Small intestine (tissue), 7 donors: ENCODE measurements around the gene ASAP3. TPM values are rescaled to one million over a fixed set of nuclear protein-coding genes. Genes with fewer than 3 reads are reported as not detected.

Experiments used
- DNase-seq, 2 donors: peaks; one replicate each; pipeline versions ENCODE4 v3.0.0 to v3.0.0-alpha.2; 2013
- FAIRE-seq: peaks from 2 replicates; lab custom pipeline; 2012; peaks lifted over from hg19 to GRCh38; lab: Jason Lieb, UNC
- H3K27ac ChIP-seq, 3 donors: one replicate each; pipeline ENCODE4 v1.5.1; 2013; ENCODE audit warnings: low read length in 2 of 3, mild to moderate bottlenecking in 2 of 3, control low read depth in 1 of 3, inconsistent platforms in 1 of 3, low read depth in 1 of 3, moderate library complexity in 1 of 3
- H3K27me3 ChIP-seq, 3 donors: one replicate each; pipeline ENCODE4 v1.6.1; 2013; ENCODE audit warnings: low read length in 3 of 3, inconsistent platforms in 1 of 3; ENCODE audit not compliant: control insufficient read depth in 3 of 3, insufficient read depth in 3 of 3
- H3K36me3 ChIP-seq, 3 donors: one replicate each; pipeline ENCODE4 v1.6.1; 2013; ENCODE audit warnings: low read length in 3 of 3, inconsistent platforms in 1 of 3, low read depth in 1 of 3, mild to moderate bottlenecking in 1 of 3, moderate library complexity in 1 of 3; ENCODE audit not compliant: control insufficient read depth in 3 of 3, insufficient read depth in 2 of 3
- H3K4me1 ChIP-seq, 3 donors: one replicate each; pipeline ENCODE4 v1.6.1; 2013; ENCODE audit warnings: low read length in 2 of 3, inconsistent platforms in 1 of 3, low read depth in 1 of 3, mild to moderate bottlenecking in 1 of 3, moderate library complexity in 1 of 3; ENCODE audit not compliant: control insufficient read depth in 3 of 3, insufficient read depth in 2 of 3
- H3K4me3 ChIP-seq, 3 donors: one replicate each; pipeline ENCODE4 v1.5.1; 2013; ENCODE audit warnings: low read length in 3 of 3, control low read depth in 1 of 3, inconsistent platforms in 1 of 3, low read depth in 1 of 3, mild to moderate bottlenecking in 1 of 3, moderate library complexity in 1 of 3
- H3K9me3 ChIP-seq, 2 donors: one replicate each; pipeline ENCODE4 v1.6.1; 2013; ENCODE audit warnings: low read depth in 1 of 2, low read length in 1 of 2; ENCODE audit not compliant: control insufficient read depth in 2 of 2, insufficient read depth in 1 of 2
- WGBS, 3 donors: extraction: QIAGEN DNeasy Blood & Tissue Kit; methylation state at CpG; one replicate each; pipeline ENCODE4 v1.1.7; 2013; 5-methylcytosine and 5-hydroxymethylcytosine counted together
- polyA plus RNA-seq, 4 donors: library from polyadenylated mRNA; stranded (reverse) in 3 of 4; unstranded in 1 of 4; fragments of 200-250 nt in 3 of 4; fragments of 120-200 nt in 1 of 4; gene quantifications; one replicate each; pipeline versions ENCODE4 v1.2.1 to v1.2.3, GENCODE V29; 2013
- donor health status: healthy with polysubstance abuse.
- donor health status: control.
- donor health status: control.
- donor health status: Bipolar disorder and iron deficiency.
- donor health status: healthy.

ASAP3 gene
- polyA plus RNA-seq, 4 donors = 1.9 to 14.6 (median 5.4) TPM

DNA sequence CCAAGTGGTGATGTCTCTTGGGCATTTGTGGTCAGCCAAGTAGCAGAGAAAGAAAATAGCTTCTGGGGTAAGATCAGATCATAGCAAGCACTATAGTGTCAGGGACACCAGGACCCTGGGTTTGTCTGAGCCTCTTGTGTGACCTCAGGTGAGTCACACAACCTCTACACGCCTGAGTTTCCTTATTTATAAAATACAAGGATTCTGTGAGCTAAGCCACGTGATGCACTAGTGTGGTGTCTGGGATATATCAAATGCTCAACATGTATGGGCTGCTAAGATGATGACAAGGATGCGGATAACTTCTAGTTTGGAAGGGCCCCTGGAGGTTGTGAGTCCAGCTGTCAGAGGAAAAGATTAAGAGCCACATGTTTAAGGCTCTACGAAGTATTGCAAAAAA, 89.8 kb downstream of the ASAP3 start:
- DNase-seq = no peak
- Histone ChIP-seq H3K27me3 (no peaks in the 10 kb centered on the region), H3K36me3 (peaks cover 0 to 13% (median 2%) of the 10 kb centered on the region in 3 donors), H3K4me1 (no peaks in the 10 kb centered on the region), H3K4me3 (no peak overlapping the region), H3K27ac (peak overlapping the region in 2 of 3 donors; percentile 52 to 83), H3K9me3 (no peaks in the 10 kb centered on the region)
- no peak for FAIRE-seq
- WGBS, 3 donors = 61 to 88% (median 77%) methylated on average over 4 of the region's 4 CpGs

DNA sequence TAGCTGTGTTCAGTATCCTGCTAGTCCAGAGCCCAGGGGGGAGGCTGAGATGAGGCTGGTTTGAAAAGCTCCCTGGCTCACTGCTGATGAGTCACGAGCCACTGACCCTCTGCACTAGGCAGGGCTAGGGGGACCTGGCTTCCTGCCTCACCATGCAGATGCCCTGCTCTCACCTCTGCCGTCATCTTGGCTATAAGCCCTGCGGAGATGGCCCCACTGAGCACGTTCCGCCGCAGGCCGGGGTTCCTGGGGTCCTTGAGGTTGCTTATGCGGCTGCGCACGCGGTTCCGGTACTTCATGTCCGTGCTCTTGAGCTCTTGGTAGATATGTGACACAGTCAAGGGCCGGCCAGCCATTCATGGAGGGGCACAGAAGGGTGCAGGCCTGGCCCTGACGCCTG, 90.3 kb downstream of the ASAP3 start:
- Histone ChIP-seq H3K27ac (peak overlapping the region in 1 of 3 donors; percentile 83), H3K36me3 (peaks cover 0 to 13% (median 2%) of the 10 kb centered on the region in 3 donors), H3K4me3 (no peak overlapping the region), H3K9me3 (no peaks in the 10 kb centered on the region), H3K27me3 (no peaks in the 10 kb centered on the region), H3K4me1 (no peaks in the 10 kb centered on the region)
- DNase-seq = no peak
- WGBS, 3 donors = 88 to 93% (median 91%) methylated on average over 15 of the region's 15 CpGs
- FAIRE-seq = no peak

DNA sequence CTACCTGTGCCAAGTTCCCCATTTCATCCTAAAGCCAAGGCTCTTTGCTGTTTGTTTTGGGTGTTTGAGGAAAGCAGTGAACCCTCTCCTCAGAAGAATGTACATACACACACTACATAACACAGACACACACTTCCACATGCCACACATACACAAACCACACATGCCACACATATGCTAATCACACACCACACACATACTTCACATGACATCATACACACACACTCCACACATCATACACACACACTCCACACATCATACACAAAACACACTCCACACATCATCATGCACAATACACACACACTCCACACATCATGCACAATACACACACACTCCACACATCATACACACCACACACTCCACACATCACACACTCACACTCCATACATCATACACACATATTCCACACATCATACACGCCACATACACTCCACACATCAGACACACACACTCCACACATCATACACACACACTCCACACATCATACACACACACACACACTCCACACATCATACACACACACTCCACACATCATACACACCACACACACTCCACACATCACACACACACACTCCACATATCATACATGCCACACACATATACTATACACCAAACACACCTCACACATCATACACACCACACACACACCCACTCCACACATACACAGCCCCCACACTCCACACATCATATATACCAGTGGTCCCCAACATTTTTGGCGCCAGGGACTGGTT, 91.7 kb downstream of the ASAP3 start:
- Histone ChIP-seq H3K4me1 (no peaks in the 10 kb centered on the region), H3K9me3 (no peaks in the 10 kb centered on the region), H3K27me3 (no peaks in the 10 kb centered on the region), H3K27ac (no peak overlapping the region), H3K4me3 (no peak overlapping the region), H3K36me3 (peaks cover 0 to 14% (median 2%) of the 10 kb centered on the region in 3 donors)
- FAIRE-seq = no peak
- WGBS, 3 donors = 81 to 85% (median 84%) methylated on average over 2 of the region's 2 CpGs
- no peak for DNase-seq

DNA sequence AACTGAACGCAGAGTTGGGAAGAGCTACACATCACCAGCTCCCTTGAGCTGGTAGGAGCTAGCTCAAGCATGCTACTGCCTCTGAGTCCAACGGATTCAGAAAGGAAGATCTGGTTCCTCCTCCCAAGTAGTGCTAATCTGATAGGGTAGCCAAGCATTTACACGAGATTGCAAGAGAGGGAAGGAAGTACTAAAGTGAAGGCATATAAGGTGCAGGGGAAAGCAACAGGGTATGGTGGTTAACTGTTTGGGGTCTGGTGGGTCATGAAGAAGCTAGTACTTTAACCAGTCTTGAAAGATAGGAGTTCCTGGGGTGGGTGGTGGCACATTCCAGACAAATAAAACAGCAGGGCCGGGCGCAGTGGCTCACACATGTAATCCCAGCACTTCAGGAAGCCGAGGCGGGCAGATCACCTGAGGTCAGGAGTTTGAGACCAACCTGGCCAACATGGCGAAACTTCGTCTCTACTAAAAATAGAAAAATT, 94.1 kb downstream of the ASAP3 start:
- no peak for DNase-seq
- WGBS, 3 donors = 71 to 81% (median 75%) methylated on average over 9 of the region's 9 CpGs
- peaks cover 0 to 14% (median 0%) of the 10 kb centered on the region in 3 donors for H3K36me3 ChIP-seq
- no peak for FAIRE-seq
- H3K27ac ChIP-seq = no peak overlapping the region
- peaks cover 0 to 5% (median 0%) of the 10 kb centered on the region in 3 donors for H3K4me1 ChIP-seq
- no peak overlapping the region for H3K4me3 ChIP-seq
- H3K27me3 ChIP-seq = no peaks in the 10 kb centered on the region
- H3K9me3 ChIP-seq = no peaks in the 10 kb centered on the region

DNA sequence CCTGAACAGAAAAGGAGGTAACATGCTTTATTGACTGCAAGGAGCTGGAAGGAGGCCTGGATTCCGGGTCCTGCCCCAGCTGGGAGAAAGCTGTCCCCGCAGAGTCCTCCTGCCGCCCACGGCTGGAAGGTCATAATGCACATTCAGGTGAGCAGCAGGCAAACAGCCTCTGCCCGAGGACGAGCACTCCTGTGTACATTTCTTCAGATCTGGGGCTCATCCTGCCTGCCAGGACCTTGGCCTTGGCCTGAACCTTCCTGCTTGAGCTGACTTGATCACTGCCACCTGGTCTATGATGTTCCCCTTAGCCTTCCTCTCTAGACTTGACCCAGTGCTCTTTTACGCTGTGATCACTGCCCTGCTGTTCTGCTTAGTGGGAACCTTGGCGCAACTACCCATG, 96.5 kb downstream of the ASAP3 start:
- Histone ChIP-seq H3K27me3 (no peaks in the 10 kb centered on the region), H3K27ac (no peak overlapping the region), H3K4me3 (no peak overlapping the region), H3K36me3 (peaks cover 0 to 15% (median 0%) of the 10 kb centered on the region in 3 donors), H3K9me3 (no peaks in the 10 kb centered on the region), H3K4me1 (peaks cover 0 to 7% (median 2%) of the 10 kb centered on the region in 3 donors)
- WGBS, 3 donors = 88 to 91% (median 91%) methylated on average over 8 of the region's 8 CpGs
- FAIRE-seq (no peak), DNase-seq (no peak)

DNA sequence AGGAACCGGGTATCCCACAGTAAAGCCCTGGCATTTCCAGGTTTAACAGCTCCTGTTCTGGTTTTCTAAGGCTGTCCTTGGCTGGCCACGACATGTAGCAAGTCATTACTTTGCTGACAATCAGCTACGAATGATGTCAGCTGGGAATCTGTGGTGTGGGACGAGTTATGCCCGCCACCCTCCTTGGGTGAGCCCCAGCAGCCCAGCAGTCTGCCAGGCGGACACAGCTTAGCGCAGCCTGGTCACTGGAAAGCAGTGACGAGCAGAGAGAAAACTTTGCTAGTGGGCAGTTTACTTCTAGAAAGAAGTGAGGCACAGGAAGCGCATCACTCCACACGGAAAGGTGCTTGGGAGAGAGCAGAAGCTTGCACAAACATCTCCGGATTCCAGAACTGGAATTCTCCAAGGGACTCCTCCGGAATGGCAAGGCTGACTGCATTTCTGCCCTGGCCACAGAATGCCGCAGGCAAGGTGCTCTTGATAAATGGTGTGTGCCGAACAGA, 98.8 kb downstream of the ASAP3 start:
- Histone ChIP-seq H3K27me3 (no peaks in the 10 kb centered on the region), H3K4me1 (peaks cover 2 to 17% (median 9%) of the 10 kb centered on the region in 3 donors), H3K4me3 (no peak overlapping the region), H3K27ac (peak overlapping the region in 2 of 3 donors; percentile 50 to 59), H3K9me3 (no peaks in the 10 kb centered on the region), H3K36me3 (peaks cover 0 to 18% (median 0%) of the 10 kb centered on the region in 3 donors)
- no peak for FAIRE-seq
- 81 to 93% (median 89%) methylated on average over 14 of the region's 14 CpGs for WGBS, 3 donors
- DNase-seq = no peak

DNA sequence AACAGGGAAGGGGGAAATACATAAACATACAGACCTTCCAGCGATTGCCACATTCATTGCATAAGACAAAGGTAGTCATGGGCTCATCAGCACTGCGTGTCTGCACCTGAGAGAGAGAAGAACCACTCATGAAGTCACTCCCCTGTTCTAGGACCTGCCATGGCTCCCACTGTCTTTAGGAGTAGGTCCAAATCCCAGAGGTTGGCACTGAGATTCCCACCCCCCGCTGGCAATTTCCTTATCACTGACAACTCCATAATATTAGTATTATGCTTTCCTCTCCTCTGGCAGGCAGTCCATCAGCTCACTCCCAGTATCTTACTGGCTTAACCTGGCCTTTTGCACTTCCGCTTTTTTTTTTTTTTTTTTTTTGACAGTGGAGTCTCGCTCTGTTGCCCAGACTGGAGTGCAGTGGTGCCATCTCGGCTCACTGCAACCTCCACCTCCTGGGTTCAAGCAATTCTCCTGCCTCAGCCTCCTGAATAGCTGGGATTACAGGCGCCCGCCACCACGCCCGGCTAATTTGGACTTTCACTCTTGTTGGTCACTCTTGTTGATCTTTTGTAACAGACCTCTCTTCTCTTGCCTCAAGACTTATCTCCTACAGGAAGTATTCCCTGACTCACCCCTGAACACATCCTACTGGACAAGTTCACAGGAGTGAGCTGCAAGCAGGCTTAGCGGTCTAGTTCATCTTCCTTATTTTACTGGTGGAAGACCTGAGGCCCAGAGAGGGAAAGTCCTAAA, 99.5 kb downstream of the ASAP3 start:
- Histone ChIP-seq H3K27me3 (no peaks in the 10 kb centered on the region), H3K27ac (peak overlapping the region in 2 of 3 donors; percentile 15 to 43), H3K4me3 (no peak overlapping the region), H3K4me1 (peaks cover 2 to 18% (median 9%) of the 10 kb centered on the region in 3 donors), H3K36me3 (peaks cover 0 to 18% (median 0%) of the 10 kb centered on the region in 3 donors), H3K9me3 (no peaks in the 10 kb centered on the region)
- FAIRE-seq = no peak
- peak in 1 of 2 donors; percentile 88 for DNase-seq
- 55 to 69% (median 63%) methylated on average over 10 to 11 of the region's 11 CpGs for WGBS, 3 donors

DNA sequence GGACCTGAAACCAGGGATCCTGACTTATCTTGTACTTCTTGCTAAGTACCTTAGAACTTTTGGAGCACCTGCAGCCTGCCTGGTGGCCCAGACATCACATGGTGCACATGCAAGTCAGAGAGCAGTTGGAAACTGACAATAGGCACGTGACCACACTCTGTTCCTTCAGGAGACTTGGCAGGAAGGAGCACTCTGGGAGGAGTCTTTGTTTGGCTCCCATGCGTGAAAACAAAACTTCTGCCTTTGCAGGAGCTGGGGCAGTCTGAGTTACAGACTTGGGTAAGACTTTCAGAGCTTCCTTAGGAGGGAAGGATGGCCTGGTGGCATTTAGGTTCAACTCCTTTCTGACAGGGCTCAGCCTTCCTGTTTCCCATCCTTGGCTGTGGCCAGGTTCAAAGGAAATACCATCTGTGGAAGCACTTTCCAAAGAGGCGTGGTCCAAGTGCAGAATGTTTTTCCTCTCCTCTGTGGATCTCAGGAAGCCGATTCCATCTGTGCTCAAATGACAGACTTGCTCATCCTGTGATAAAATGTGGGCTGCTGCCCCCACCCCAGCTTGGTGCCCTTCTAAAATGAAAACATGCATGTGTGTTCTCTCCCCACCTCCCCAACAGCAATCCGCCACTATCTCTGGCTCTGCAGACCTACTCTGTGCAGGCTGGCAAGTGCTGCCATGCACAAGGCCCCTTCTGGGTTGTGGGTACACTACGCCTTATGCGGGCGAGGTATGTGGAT, 100.2 kb downstream of the ASAP3 start:
- Histone ChIP-seq H3K9me3 (no peaks in the 10 kb centered on the region), H3K4me1 (peaks cover 2 to 18% (median 9%) of the 10 kb centered on the region in 3 donors), H3K27me3 (no peaks in the 10 kb centered on the region), H3K27ac (peak overlapping the region in 1 of 3 donors; percentile 43), H3K36me3 (peaks cover 0 to 18% (median 0%) of the 10 kb centered on the region in 3 donors), H3K4me3 (no peak overlapping the region)
- no peak for DNase-seq
- FAIRE-seq = no peak
- WGBS, 3 donors = 70 to 87% (median 76%) methylated on average over 8 of the region's 8 CpGs
